ENCODE measurements around the gene CTSC. TPM values are rescaled to one million over a fixed set of nuclear protein-coding genes. Genes with fewer than 3 reads are reported as not detected.

CTSC gene
- total RNA-seq, 4 donors from 2014 or later: 7.0 to 16.7 (median 13.5) TPM

GRCh38 chr11:88305430-88305829, 32.1 kb downstream of the CTSC start:
- in situ Hi-C loops (cut with MboI; ENCODE audit: low sequenced_read_pairs in 4 of 4): no loop called here
- no peak for DNase-seq
- no peak for TF ChIP-seq CTCF (IDR thresholded peaks at IDR 0.05 in 4 of 5, conservative IDR thresholded peaks at IDR 0.05 in 1 of 5)
- no peak for TF ChIP-seq POLR2A (IDR thresholded peaks at IDR 0.05)
- Histone ChIP-seq H3K4me1 (no peaks in the 10 kb centered on the region), H3K27me3 (no peaks in the 10 kb centered on the region), H3K9me3 (no peaks in the 10 kb centered on the region), H3K36me3 (no peaks in the 10 kb centered on the region), H3K4me3 (no peak overlapping the region), H3K27ac (no peak overlapping the region)
- intact Hi-C loops (cut with DNase I; ENCODE audit: low total_unique reads): no loop called here
- no peak for ATAC-seq

- in situ Hi-C loops (cut with MboI; ENCODE audit: low sequenced_read_pairs in 4 of 4): no loop called here
- Histone ChIP-seq H3K27ac (no peak overlapping the region), H3K4me1 (no peaks in the 10 kb centered on the region), H3K9me3 (no peaks in the 10 kb centered on the region), H3K4me3 (no peak overlapping the region), H3K27me3 (no peaks in the 10 kb centered on the region), H3K36me3 (no peaks in the 10 kb centered on the region)
- DNase-seq (no peak), ATAC-seq (no peak)
- TF ChIP-seq CTCF (IDR thresholded peaks at IDR 0.05 in 4 of 5, conservative IDR thresholded peaks at IDR 0.05 in 1 of 5): no peak
- no peak for TF ChIP-seq POLR2A (IDR thresholded peaks at IDR 0.05)
- intact Hi-C loops (cut with DNase I; ENCODE audit: low total_unique reads): no loop called here
Observed at GRCh38 chr11:88304352-88304751, 33.2 kb downstream of the CTSC start.

- in situ Hi-C loops (cut with MboI; ENCODE audit: low sequenced_read_pairs in 4 of 4): no loop called here
- peaks cover 0 to 5% of the 10 kb centered on the region in 2 donors for H3K4me1 ChIP-seq
- ATAC-seq (no peak), DNase-seq (no peak)
- intact Hi-C loops (cut with DNase I; ENCODE audit: low total_unique reads): no loop called here
- no peaks in the 10 kb centered on the region for H3K9me3 ChIP-seq
- H3K27ac ChIP-seq: no peak overlapping the region
- no peak for TF ChIP-seq POLR2A (IDR thresholded peaks at IDR 0.05)
- no peak for TF ChIP-seq CTCF (IDR thresholded peaks at IDR 0.05 in 4 of 5, conservative IDR thresholded peaks at IDR 0.05 in 1 of 5)
- no peaks in the 10 kb centered on the region for H3K36me3 ChIP-seq
- no peak overlapping the region for H3K4me3 ChIP-seq
- no peaks in the 10 kb centered on the region for H3K27me3 ChIP-seq
Observed at GRCh38 chr11:88303037-88303436, 34.5 kb downstream of the CTSC start.

- in situ Hi-C loops (cut with MboI; ENCODE audit: low sequenced_read_pairs in 4 of 4): no loop called here
- H3K4me3 ChIP-seq: no peak overlapping the region
- H3K36me3 ChIP-seq: no peaks in the 10 kb centered on the region
- TF ChIP-seq POLR2A (IDR thresholded peaks at IDR 0.05) (no peak), CTCF (IDR thresholded peaks at IDR 0.05 in 4 of 5, conservative IDR thresholded peaks at IDR 0.05 in 1 of 5) (no peak)
- peaks cover 0 to 9% of the 10 kb centered on the region in 2 donors for H3K4me1 ChIP-seq
- H3K27ac ChIP-seq: no peak overlapping the region
- DNase-seq: no peak
- ATAC-seq: no peak
- intact Hi-C loops (cut with DNase I; ENCODE audit: low total_unique reads): no loop called here
- no peaks in the 10 kb centered on the region for H3K27me3 ChIP-seq
- no peaks in the 10 kb centered on the region for H3K9me3 ChIP-seq
Observed at GRCh38 chr11:88301488-88302140, 35.9 kb downstream of the CTSC start.
